Kidney capillary endothelial cell (primary cell): Measurements from ENCODE around the gene PSMB9.
A peak's percentile ranks its signal among the peaks of the same experiment; 100 is the strongest.
"Not testable (repeated sequence)": the region's sequence is repeated elsewhere in the genome, so short reads cannot be mapped to it uniquely, and the experiment has no call there.

Experiments used
- DNase-seq: peaks from one replicate; pipeline ENCODE4 v3.0.0-alpha.2; 2018; ENCODE audit warnings: low spot score

PSMB9 gene

DNA sequence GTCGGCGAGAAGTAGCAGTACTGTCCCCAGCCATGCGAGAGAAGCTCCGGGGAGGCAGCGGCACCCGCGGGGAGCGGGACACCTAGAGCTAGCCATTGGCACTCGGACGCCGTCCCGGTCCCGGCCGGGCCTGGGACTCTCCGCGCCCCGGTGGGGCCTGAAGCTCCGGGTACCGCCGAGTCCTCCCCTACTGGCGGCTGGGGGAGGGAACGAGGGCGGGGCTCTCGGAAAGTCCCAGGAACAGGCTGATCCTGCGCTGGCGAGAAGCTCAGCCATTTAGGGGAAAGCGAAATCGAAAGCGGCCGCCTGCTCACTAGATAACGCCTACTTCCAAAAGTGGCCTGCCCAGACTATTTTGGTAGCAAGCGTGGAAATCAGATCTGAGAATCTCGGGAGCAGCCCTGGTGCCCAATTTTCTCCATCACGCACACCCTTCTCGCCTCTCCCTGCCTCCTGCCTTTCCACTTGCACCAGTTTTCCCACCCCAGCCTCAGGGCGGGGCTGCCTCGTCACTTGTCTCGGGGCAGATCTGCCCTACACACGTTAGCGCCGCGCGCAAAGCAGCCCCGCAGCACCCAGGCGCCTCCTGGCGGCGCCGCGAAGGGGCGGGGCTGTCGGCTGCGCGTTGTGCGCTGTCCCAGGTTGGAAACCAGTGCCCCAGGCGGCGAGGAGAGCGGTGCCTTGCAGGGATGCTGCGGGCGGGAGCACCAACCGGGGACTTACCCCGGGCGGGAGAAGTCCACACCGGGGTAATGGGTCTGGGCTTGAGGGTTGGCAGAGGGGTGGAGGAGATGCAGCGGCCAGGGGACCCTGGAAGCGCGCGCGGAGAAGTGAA lies at the start of gene PSMB9, which contains the start of gene TAP1:
PSMB9 (plus strand) TSS at position 652 of the 835 bp plus-strand sequence; CDS start at position 690, 38 bp downstream.
TAP1 (minus strand) TSS at position 164 of the 835 bp plus-strand sequence; CDS start at position 96, 68 bp downstream.
- peak; percentile 93 for DNase-seq

DNA sequence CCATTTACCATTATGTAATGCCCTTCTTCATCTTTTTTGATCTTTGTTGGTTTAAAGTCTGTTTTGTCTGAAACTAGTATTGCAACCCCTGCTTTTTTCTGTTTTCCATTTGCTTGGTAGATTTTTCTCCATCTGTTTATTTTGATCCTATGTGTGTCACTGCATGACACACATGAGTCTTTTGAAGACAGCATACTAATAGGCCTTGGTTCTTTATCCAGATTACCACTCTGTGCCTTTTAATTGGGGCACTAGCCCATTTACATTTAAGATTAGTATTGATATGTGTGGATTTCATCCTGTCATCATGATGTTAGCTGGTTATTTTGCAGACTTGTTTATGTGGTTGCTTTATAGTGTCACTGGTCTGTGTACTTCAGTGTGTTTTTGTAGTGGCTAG lies 48.6 kb upstream of the PSMB9 start:
- not testable (repeated sequence) for DNase-seq

DNA sequence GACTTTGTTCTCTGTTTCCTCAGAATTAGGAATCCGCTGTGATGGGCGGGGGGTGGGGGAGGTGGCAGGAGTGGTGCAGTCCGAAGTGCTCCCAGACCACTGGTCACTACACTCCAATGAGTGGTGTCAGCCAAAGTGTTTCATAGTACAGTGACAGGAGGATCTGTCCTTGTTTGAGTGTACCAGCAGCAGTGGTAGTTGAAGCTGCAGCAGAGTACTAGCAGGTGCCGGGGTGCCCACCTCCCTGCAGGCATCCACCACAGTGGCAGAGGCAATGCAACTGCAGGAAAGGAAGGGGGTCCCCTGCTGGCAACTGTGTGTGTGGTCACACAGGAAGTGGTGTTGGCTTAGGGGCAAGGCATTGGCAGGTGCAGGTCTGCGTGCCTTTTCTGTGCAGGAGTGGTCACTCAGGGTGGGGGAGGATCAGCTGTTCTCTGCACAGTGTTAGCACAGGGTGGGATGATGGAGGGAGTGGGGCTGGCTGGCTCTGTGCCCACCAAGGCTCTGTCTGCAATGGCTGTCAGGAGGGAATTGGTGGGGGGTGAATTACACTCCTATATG lies 46.9 kb upstream of the PSMB9 start:
- DNase-seq = no peak

DNA sequence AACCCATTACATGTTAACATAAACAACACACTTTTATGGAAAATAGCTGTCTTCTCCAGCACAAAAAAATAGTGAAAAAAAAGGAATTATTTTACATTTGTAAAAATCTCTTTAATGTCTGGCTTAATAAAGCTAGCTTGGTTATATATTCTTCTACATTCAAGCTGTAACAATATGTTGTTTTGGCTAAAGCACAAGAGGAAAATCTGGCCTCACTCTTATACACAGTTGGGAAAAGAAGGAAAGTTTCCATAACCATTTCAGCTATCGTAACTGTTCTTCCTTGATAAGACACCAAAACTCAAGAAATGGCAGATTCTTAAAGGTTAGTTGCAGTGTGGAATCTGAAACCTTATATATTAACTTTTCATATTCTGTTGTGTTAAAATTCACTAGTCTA lies 44.8 kb upstream of the PSMB9 start:
- DNase-seq = no peak

DNA sequence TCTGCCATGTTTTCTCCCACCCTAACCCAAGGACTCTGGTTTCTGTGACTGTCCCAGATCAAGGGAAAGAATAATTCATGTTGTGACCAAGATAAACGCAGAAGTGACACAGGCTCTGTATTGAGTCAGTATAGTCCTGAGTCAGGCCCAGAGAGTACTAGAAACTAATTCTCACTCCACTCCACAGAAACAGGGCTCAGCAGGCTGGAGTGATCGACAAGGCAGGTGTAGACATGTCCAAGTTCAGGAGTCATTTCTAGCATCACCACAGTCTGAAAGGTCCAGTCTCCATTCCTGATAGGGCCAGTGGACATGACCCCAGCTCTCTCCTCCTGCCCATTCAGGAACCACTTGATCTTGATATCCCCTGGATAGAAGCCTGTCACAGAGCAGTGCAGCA lies 39.8 kb upstream of the PSMB9 start:
- no peak for DNase-seq

DNA sequence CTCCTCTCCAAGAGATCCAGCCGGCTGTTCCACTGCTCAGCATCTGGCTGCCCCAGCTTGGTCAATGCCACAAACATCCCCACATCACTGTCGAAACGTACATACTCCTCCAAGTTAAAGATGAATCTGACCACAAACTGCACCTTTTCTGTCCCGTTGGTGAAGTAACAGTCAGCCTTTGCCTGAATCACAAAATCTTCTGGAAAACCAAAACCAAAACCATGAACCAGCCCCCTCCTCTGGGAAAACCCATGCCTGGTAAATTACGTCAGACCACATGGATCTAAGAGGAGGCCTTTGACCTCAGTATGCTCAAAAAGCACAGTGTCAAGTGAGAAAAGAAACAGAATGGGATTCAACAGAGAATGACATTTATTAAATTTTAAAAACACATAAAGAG lies 38.9 kb upstream of the PSMB9 start:
- no peak for DNase-seq

DNA sequence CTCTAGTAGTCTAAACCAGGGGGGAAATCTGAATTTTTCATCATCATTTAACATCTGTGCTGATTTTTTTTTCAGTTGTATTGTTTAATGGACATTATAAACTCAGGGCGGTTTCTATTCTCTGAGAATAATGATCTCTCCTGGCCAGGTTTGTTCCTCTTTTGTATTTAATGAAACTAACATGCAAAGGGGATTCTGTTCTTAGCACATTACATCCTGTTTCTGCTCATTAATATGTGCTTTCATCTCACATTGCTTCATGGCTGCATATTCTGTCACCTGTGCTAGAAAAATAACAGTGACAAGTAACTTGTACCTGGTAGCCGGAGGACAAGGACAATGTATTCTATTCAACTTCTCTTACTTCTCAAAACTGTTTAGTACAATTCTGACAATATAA lies 38.0 kb upstream of the PSMB9 start:
- no peak for DNase-seq

DNA sequence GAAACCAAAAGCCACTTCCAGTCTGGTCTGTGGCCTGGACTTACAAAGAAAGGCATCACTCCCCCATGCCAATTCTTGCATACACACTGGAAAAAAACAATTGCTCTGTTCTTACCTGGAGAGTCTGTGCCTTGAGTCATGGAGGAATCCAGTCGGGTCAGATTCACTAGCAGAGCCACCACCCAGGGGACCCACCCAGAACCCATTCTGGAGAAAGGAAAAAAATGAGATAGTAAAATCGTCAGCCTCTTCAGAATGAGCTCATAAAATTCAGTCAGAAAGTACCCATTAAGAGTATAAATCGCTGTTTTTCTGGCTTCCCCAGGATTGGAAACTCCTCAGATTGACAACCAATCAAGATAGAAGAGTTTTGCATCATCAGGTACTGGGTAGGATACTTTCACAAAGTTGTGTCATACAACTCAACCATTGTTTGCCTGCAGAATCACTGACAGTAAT lies 37.2 kb upstream of the PSMB9 start, which contains the start of gene HLA-DOB:
HLA-DOB (minus strand) TSS at position 257 of the 459 bp plus-strand sequence; CDS start at position 206, 51 bp downstream.
- no peak for DNase-seq

DNA sequence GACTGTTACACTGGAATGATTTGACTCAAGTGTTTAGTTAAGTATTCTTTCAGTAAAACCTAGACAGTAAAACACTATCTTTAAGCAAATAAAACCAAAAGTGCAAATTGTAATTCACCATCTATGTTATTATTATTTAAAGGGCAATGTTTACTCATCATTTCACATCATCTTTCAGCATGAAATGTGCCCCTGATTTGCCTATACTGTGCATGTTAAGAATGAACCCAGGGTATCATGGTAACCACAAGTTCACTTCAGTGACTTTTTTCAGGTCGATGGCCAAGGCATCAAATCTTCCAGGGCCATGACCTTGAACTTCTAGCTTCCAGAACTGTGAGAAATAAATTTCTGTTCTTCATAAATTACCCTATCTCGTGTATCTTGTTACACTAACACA lies 35.1 kb upstream of the PSMB9 start:
- DNase-seq = no peak

DNA sequence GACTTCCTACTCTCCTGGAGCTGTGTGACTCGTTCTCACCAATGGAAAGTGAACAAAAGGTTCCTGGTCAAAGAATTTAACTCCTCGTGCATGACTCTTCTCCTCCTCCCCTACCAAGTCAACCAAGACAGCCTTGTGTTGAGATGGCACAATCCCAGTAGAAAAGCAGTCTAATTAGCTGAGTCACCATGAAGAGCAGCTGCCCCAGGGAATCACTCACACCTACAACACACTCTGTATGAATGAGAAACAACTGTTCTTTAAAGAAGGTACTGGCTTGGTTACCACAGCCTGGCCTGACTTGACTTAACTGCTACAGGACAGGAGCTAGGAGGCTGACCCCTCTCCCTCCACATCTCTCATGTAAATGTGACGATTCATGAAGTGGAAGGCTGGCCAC lies 34.3 kb upstream of the PSMB9 start:
- no peak for DNase-seq

DNA sequence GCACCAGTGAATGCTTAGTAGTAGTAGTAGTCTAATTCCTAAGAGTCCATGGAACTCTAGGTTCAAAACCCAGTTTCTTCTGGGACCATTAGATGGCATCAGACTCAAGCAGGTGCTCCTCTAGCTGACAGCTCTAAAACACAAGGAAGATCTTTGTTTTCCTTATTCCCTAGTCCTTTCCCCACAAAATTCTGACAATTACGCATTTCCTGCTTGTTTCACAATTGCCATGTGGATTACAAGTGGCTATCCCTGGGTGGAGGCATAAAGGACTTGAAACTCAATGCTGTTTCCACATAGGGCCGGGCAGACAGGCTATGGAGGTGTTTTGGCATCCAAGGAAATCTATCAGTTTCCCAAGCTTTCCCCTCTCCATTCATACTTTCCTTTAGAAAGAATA lies 28.0 kb upstream of the PSMB9 start:
- DNase-seq = peak; percentile 32

DNA sequence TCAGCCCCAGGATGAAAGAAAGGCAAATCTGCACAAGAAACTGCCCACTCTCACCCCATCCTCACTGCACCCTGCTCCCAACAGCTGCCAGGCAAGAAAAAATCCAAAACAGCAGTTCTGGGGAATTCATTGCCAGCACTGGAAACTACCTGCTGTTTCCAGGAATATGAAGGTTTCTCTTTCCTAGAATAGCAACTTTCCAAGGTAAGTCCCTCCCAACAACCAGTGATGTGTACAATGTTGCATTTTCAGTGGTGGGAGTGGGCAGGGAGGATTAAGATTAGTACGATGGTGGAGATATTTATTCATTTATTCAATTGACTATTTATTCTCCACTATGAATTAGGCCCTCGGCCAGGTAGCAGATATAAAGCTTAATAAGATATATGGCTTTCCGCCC lies 27.0 kb upstream of the PSMB9 start:
- no peak for DNase-seq

DNA sequence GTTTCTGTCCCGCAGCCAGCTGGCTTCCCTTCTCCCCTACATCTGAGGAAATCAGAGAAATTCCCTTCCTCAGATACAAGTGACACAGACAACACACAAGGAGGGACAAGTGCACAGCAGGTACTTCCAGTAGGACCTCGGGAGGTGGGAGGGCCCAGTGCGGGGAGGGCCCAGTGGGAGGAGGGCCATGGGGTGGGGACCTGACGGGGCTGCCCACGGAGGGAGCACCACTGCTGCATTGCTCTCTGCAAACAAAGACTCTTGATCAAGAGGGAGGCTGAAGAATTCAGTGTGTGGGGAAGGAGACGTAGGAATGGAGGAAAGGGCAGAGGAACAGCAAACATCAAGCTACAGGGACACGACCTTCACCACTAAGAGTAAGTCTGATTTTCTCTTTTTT lies 24.5 kb upstream of the PSMB9 start:
- DNase-seq = no peak

DNA sequence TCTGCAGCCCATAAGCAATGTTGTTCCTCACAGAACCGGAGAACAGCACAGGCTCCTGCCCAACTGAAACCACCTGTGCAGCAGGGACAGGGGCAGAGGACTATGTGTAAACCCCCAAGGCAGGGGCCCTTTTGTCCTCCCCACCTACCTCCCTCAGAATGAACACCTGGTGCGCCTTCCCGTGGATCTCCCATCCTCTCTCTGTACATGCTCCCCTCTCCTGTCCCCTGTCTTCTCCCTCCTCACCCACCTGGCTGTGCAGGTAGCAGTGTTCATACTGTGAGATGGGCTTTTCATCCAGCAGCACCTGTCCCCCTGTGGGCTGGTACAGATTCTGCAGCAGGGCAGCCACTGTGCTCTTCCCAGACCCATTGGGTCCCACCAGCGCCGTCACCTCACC lies 24.0 kb upstream of the PSMB9 start:
- no peak for DNase-seq

DNA sequence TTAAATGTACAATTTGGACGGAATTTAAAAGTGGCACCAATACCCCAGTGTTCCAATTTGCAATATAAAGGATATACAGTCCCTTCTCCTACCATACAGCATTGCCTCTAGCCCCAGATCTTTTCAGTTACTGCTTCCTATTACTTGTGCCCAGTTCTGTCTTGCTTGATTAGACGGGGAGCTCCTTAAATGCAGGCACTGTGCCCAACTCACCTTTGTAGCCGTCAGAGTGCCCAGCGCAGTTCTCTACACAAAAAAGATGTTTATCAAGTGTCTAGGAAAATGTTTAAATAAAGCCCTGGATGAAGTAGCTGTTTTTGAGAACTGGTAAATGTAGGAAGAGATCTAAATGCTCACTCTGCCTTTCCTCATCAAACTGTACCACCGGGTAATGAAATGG lies 23.1 kb upstream of the PSMB9 start:
- DNase-seq = no peak

DNA sequence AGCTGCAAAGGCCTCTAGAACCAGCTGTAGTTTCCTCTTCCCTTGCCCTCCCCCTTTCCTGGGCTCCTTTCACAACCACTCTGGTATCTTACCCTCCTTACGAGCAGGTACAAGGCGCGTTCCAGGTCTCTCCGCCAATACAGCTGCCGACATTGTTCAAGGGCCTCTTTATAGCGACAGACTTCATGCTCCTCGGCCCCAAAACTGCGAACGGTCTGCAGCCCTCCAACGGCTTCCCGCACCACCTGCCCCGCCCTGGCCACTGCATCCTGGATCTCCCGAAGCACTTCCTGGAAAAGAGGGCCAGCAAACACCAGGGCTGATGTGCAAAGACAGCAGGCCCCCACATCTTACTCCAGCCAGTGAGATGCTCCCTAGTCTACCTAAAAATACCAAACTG lies 21.5 kb upstream of the PSMB9 start:
- DNase-seq = no peak

DNA sequence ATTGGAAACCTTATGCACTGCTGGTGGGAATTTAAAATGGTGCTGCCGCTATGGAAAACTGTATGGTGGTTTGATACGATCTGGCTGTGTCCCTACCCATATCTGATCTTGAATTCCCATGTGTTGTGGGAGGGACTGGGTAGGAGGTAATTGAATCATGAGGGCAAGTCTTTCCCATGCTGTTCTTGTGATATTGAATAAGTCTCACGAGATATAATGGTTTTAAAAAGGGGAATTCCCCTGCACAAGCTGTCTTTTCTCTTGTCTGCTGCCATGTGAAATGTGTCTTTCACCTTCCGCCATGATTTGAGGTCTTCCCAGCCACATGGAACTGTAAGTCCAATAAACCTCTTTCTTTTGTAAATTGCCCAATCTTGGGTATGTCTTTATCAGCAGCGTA lies 20.3 kb upstream of the PSMB9 start:
- no peak for DNase-seq

DNA sequence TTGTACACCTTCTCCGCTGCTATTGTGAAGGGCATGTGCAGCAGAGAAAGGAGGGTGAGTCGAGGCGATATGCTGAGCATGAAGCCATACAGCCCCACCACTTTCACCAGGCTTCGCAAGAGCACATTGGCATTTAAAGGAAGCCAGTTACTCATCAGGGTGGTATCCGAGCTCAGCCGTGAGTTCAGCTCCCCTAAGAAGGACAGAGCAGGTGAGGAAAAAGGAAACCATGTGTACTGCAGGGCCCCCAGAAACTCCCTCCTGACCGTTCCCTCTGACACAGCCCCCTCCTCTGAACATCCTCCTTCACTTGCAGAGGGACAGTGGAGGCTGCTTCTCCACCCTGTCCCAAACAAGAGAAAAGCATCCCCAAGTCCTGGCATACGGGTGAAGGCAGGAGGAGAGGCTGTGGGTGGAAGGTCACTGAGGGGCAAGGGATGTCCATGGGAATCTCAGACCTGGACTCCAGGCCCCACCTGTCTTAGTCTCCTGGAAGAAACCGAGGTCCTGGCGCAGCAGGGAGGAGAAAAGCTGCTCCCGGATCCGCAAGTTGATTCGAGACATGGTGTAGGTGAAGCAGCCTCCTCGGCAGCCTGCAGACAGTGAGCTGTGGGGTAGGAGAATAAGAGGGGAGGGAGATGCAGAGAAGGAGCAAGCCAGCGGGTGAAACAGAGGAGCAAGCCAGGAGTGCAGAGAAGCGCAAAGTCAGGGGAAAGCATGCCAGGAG lies 18.7 kb upstream of the PSMB9 start:
- no peak for DNase-seq

DNA sequence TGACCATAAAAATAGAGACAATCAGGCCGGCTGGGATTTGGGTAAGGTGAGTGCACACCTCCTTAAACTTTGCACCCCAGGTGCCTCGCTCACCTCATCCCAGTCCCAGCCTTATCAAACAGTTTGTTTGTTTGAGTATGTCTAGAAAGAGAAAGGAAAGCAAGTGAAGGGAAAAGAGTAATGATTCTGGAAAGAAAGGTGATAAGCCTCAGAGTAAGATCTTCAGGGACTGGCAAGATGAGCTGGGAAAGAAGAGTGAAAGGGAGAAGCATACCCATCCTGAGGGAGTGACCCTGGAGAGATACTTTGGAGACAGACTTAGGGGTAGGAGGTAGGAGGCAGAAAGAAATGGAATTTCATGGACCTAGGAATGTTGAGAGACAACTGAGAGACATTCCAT lies 17.1 kb upstream of the PSMB9 start:
- DNase-seq = no peak

DNA sequence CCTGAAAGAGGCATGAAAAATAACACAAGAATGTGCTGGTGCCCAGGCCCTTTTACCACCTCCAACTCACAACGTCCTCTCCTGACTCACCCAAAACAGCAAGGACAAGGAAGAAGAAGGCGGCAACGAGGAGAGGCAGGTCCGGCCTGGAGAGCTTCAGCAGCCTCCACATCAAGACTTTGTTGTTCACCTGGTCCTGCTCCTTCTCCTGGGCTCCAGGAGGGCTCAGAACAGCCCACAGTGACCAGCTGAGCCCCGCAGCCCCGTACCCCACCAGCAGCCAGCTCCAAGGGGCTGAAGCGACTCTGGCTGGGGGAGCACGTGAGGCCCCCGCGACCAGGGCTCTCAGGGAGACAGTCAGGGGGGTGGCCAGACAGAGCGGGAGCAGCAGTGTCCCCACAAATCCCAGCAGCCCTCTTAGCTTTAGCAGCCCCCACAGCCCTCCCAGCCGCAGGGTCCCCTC lies 16.3 kb upstream of the PSMB9 start:
- no peak for DNase-seq

DNA sequence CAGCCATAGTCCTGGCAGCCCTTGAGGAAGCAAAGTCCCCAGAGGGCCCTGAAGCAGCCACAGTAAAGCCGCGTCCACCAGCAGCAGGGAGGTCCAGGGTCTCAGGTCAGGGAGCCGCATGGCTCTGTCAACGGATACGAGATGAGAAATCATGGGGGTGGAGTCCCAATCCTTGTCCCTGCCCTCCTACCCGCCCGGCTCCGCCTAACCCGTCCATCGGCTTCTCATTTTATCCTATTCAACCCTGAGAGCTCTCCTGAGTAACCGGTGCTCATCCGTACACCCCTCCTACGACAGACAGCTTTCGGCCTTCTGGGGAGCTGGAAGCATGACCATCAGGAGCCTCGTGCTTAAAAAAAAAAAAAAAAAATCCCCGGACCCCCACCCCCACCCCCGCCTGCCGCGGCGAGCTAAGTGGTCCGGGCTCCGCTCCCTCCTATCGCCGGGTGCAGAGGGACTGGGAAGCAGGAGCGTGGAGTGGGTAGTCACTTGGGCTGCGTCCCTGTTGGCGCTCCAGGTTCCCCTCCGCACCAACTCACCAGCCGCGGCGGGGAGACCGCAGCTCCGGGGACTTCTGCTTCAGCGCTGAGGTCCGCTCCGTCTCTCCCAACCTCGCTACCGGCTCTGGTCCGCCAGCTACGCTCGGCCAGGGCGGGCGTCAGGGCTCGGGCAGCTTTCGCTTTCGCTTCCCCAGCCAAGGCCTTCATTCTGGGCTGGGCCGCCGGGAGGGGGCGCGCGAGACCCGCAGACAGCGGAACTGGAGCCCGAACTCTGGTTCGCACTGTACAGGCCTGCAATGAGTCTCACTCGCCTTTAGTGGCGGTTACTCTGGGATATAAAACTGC lies 15.7 kb upstream of the PSMB9 start, which contains the start of gene TAP2:
TAP2 (minus strand) TSS at position 626 of the 845 bp plus-strand sequence; CDS start at position 120, 506 bp downstream.
- peak; percentile 89 for DNase-seq

DNA sequence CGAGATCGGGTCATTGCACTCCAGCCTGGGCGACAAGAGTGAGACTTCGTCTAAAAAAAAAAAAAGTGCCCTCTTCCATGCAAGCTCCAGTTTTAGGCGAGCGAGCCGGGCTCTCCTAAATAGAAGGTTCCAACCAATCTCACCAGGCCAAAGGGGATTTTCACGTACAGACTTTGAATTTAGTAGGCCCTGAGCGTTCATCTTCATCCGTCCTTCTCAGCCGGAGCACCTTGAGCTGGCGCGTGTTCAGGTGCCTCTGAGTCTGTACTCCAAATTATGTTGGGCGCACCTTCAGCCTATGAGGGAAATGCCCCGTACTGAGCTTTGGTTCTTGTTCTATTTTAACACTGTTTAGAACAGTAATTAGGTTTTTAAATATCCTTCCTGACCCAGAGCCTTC lies 14.6 kb upstream of the PSMB9 start:
- no peak for DNase-seq
